Measurements from ENCODE around the gene PHACTR2. TPM values are rescaled to one million over a fixed set of nuclear protein-coding genes. Genes with fewer than 3 reads are reported as not detected.
"Not testable (repeated sequence)": the region's sequence is repeated elsewhere in the genome, so short reads cannot be mapped to it uniquely, and the experiment has no call there.

The PHACTR2 gene
- total RNA-seq, 2 donors from 2014 or later, result 68.5 to 87.7 TPM

DNA sequence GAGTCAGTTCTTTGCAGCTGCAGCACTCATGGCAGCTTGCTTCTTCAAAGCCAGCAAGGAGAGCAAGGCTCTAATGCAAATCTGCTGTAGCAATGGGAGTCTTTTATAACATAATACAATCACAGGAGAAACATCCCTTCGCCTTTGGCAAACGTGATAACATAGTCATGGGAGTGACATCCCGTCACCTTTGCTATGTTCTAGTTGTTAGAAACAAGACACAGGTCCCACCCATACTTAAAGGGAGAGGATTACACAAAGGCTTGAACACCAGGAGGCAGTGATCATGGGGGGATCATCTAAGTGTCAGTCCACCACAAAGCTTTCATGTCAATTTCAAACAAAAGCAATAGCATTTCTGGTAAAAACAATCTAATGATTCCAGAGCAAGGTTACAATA lies 40.1 kb upstream of the PHACTR2 start:
- Histone ChIP-seq H3K27me3 (replicated peaks; ENCODE audit: insufficient read depth) (no peaks in the 10 kb centered on the region), H3K4me3 (no peak overlapping the region), H3K27ac (no peak overlapping the region), H3K36me3 (no peaks in the 10 kb centered on the region), H3K9me3 (no peaks in the 10 kb centered on the region), H3K4me1 (ENCODE audit: control insufficient read depth in 1 of 2, low read depth in 2 of 2) (peaks cover 2 to 9% of the 10 kb centered on the region in 2 donors)
- TF ChIP-seq, protein P1, sequence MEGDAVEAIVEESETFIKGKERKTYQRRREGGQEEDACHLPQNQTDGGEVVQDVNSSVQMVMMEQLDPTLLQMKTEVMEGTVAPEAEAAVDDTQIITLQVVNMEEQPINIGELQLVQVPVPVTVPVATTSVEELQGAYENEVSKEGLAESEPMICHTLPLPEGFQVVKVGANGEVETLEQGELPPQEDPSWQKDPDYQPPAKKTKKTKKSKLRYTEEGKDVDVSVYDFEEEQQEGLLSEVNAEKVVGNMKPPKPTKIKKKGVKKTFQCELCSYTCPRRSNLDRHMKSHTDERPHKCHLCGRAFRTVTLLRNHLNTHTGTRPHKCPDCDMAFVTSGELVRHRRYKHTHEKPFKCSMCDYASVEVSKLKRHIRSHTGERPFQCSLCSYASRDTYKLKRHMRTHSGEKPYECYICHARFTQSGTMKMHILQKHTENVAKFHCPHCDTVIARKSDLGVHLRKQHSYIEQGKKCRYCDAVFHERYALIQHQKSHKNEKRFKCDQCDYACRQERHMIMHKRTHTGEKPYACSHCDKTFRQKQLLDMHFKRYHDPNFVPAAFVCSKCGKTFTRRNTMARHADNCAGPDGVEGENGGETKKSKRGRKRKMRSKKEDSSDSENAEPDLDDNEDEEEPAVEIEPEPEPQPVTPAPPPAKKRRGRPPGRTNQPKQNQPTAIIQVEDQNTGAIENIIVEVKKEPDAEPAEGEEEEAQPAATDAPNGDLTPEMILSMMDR (IDR thresholded peaks at IDR 0.05), result no peak
- ATAC-seq (ENCODE audit: insufficient number of reproducible peaks, low FRiP score, low read depth), result no peak
- DNase-seq (ENCODE audit: low spot score), result no peak

DNA sequence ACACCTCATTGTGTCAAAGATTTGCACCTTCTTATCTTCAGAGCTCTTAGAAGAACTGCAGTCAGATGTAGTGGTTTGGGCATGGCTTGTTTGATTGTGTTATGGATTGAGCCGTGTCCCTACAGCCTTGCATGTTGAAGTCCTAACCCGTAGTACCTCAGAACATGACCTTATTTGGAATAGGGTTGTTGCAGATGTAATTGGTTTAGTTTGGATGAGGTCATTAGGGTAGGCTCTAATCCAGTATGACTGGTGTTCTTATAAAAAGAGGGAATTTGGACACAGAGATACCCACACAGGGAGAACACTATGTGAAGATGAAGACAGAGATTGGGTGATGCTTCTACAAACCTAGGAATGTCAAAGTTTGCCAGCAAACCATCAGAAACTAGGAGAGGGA lies 35.4 kb upstream of the PHACTR2 start:
- Histone ChIP-seq H3K4me1 (ENCODE audit: control insufficient read depth in 1 of 2, low read depth in 2 of 2) (peaks cover 2 to 6% of the 10 kb centered on the region in 2 donors), H3K27me3 (replicated peaks; ENCODE audit: insufficient read depth) (no peaks in the 10 kb centered on the region), H3K4me3 (no peak overlapping the region), H3K36me3 (no peaks in the 10 kb centered on the region), H3K27ac (no peak overlapping the region), H3K9me3 (no peaks in the 10 kb centered on the region)
- ATAC-seq (ENCODE audit: insufficient number of reproducible peaks, low FRiP score, low read depth) (no peak), DNase-seq (ENCODE audit: low spot score) (no peak)
- TF ChIP-seq, protein P1 (IDR thresholded peaks at IDR 0.05), result no peak

DNA sequence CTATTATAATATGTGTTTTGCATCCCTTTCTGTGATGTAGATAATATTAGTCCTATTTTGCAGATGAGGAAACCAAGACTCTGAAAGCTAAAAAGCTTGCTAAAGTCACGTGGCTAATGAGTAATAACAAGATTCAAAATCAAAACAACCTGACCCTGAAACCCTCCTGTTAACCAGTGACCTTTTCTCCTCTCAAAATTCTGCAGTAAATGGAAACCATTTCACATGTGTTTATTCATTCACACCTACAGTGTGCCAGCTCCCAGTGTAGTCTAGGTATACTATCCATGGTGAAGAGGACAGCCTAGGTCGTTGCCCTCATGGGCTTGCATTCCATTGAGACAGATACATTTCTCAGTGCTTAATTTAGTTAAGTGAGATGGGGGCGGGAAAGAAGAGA lies 30.6 kb upstream of the PHACTR2 start:
- TF ChIP-seq, protein P1 (IDR thresholded peaks at IDR 0.05), result no peak
- Histone ChIP-seq H3K27me3 (replicated peaks; ENCODE audit: insufficient read depth) (no peaks in the 10 kb centered on the region), H3K4me3 (no peak overlapping the region), H3K36me3 (no peaks in the 10 kb centered on the region), H3K27ac (no peak overlapping the region), H3K9me3 (no peaks in the 10 kb centered on the region), H3K4me1 (ENCODE audit: control insufficient read depth in 1 of 2, low read depth in 2 of 2) (peaks cover 2 to 6% of the 10 kb centered on the region in 2 donors)
- DNase-seq (ENCODE audit: low spot score) (no peak), ATAC-seq (ENCODE audit: insufficient number of reproducible peaks, low FRiP score, low read depth) (no peak)

DNA sequence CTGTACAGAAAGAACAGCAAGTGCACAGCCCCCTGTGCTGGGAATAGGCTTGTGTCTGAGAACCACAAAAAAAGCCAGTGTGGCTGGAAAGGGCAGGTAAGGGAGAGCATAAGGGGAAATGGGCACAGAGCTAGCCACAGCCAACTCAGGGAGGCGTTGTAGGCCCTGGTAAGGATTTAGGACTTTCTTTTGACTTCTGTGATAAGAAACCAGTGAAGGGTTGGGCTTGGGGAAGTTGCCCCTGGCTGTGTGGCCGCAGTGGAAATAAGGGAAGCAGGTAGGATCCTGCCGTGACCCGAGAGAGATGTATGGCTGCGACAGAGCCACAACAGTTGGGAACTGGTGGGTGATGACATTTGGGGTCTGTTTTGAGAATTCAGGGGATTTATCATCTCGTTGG lies 30.0 kb upstream of the PHACTR2 start:
- Histone ChIP-seq H3K4me1 (ENCODE audit: control insufficient read depth in 1 of 2, low read depth in 2 of 2) (peaks cover 2 to 10% of the 10 kb centered on the region in 2 donors), H3K4me3 (no peak overlapping the region), H3K27ac (no peak overlapping the region), H3K27me3 (replicated peaks; ENCODE audit: insufficient read depth) (no peaks in the 10 kb centered on the region), H3K36me3 (no peaks in the 10 kb centered on the region), H3K9me3 (no peaks in the 10 kb centered on the region)
- no peak for ATAC-seq (ENCODE audit: insufficient number of reproducible peaks, low FRiP score, low read depth)
- no peak for DNase-seq (ENCODE audit: low spot score)
- TF ChIP-seq, protein P1 (IDR thresholded peaks at IDR 0.05), result no peak

DNA sequence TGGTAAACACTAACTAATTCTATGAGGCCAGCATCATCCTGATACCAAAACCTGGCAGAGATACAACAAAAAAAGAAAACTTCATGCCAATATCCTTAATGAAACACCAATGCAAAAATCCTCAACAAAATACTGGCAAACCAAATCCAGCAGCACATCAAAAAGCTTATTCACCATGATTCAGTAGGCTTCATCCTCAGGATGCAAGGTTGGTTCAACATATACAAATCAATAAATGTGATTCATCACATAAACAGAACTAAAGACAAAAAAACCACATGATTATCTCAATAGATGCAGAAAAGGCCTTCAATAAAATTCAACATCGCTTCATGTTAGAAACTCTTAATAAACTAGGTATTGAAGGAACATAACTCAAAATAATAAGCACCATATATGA lies 28.4 kb upstream of the PHACTR2 start:
- H3K36me3 ChIP-seq; H3K4me3 ChIP-seq; ATAC-seq (ENCODE audit: insufficient number of reproducible peaks, low FRiP score, low read depth); H3K27ac ChIP-seq; H3K9me3 ChIP-seq; DNase-seq (ENCODE audit: low spot score); H3K27me3 ChIP-seq (replicated peaks; ENCODE audit: insufficient read depth): not testable (repeated sequence)
- H3K4me1 ChIP-seq (ENCODE audit: control insufficient read depth in 1 of 2, low read depth in 2 of 2), result peaks cover 4 to 17% of the 10 kb centered on the region in 2 donors

DNA sequence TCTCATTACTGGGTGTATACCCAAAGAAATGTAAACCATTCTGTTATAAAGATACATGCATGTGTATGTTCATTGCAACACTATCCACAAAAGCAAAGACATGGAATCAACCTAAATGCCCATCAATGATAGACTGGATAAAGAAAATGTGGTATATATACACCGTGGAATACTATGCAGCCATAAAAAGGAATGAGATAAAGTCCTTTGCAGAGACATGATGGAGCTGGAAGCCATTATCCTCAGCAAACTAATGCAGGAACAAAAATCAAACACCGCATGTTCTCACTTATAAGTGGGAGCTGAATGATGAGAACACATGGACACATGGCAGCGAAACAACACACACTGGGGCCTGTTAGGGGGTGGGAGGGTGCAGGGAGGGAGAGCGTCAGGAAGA lies 26.4 kb upstream of the PHACTR2 start:
- not testable (repeated sequence) for H3K4me3 ChIP-seq; H3K27me3 ChIP-seq (replicated peaks; ENCODE audit: insufficient read depth); ATAC-seq (ENCODE audit: insufficient number of reproducible peaks, low FRiP score, low read depth); H3K27ac ChIP-seq; DNase-seq (ENCODE audit: low spot score); H3K9me3 ChIP-seq; H3K36me3 ChIP-seq
- peaks cover 4 to 17% of the 10 kb centered on the region in 2 donors for H3K4me1 ChIP-seq (ENCODE audit: control insufficient read depth in 1 of 2, low read depth in 2 of 2)

Measured in thoracic aorta (tissue), 2 donors.